ENCODE measurements around the gene STAG3. TPM values are rescaled to one million over a fixed set of nuclear protein-coding genes. Genes with fewer than 3 reads are reported as not detected.
A peak's percentile ranks its signal among the peaks of the same experiment; 100 is the strongest.

The STAG3 gene
- total and polyA plus RNA-seq, 10 of the 15 experiments (the other 5 are each of a cell fraction or from before 2014, with no cell fraction given), result 73.0 to 306 (median 120) TPM

GRCh38 chr7:100158229-100159098, 19.3 kb upstream of the STAG3 start, which contains the start of gene TRAPPC14 (continued):
- TF ChIP-seq ZBTB11 (CRISPR knock-in tag; IDR thresholded peaks at IDR 0.05) (no peak), HDGF (IDR thresholded peaks at IDR 0.05) (no peak), RUNX3 (IDR thresholded peaks at IDR 0.05; ENCODE audit: low read length) (peak; percentile 49), TARDBP (IDR thresholded peaks at IDR 0.05; ENCODE audit: borderline replicate concordance) (no peak), ZNF217 (IDR thresholded peaks at IDR 0.05) (no peak), NBN (IDR thresholded peaks at IDR 0.05) (peak; percentile 68; the same call in 1 of the 2 replicates), FOS (IDR thresholded peaks at IDR 0.05; ENCODE audit: borderline replicate concordance, extremely low read depth, insufficient read length) (no peak), SMC3 (IDR thresholded peaks at IDR 0.05; ENCODE audit: borderline replicate concordance, low read length) (no peak), PAX8 (IDR thresholded peaks at IDR 0.05) (no peak), CBX3 (IDR thresholded peaks at IDR 0.05; ENCODE audit: borderline replicate concordance, low read depth) (no peak), DPF2 (IDR thresholded peaks at IDR 0.05) (peak; percentile 83), MLLT1 (IDR thresholded peaks at IDR 0.05) (peak; percentile 29; the same call in 1 of the 2 replicates), NKRF (conservative IDR thresholded peaks at IDR 0.05) (peak; percentile 93), MTA3 (IDR thresholded peaks at IDR 0.05; ENCODE audit: borderline replicate concordance, low read length) (no peak), EED (IDR thresholded peaks at IDR 0.05; ENCODE audit: low read depth) (no peak; the same call in 1 of the 2 replicates), RELB (IDR thresholded peaks at IDR 0.05; ENCODE audit: low read depth) (peak; percentile 38; the same call in 1 of the 2 replicates), E2F8 (IDR thresholded peaks at IDR 0.05; ENCODE audit: low read depth, partially characterized antibody) (no peak), BHLHE40 (IDR thresholded peaks at IDR 0.05; ENCODE audit: borderline replicate concordance in 1 of 2, low read depth in 2 of 2, low read length in 1 of 2) (peak in 1 of 2 experiments; percentile 49; a peak in 2 of 4 replicates)
